ENCODE results near the gene CAB39L.

DNA sequence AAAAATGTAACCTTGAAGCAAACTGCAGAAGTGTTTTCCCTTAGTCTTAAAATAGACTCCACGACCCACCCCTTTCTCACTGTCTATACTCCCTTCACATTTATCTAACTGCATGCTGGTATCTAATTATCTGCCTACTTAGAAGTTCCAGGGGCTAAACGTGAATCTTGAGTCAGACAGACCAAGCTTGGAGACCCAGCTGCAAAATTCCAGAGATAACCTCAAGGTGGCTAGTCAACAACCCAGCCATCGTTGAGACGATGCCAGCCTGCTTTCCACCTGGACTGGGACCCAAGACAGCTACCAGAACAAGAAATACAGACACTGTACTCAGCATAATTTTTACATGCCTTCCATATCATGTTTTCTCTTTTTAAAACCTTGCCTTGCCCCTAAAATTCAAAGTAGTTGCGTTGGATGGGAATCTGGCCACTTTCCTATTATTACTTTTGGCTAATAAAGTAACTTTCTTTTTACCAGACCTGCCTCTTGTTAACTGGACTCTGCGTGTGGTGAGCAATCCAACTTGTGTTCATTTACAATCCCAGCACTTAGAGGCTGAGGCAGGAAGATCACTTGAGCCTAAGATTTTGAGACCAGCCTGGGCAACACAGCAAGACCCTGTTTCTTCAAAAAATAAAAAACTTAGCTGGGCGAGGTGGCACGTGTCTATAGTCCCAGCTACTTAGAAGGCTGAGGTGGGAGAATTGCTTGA, 113.9 kb downstream of the CAB39L start:
- TF ChIP-seq, protein P1, sequence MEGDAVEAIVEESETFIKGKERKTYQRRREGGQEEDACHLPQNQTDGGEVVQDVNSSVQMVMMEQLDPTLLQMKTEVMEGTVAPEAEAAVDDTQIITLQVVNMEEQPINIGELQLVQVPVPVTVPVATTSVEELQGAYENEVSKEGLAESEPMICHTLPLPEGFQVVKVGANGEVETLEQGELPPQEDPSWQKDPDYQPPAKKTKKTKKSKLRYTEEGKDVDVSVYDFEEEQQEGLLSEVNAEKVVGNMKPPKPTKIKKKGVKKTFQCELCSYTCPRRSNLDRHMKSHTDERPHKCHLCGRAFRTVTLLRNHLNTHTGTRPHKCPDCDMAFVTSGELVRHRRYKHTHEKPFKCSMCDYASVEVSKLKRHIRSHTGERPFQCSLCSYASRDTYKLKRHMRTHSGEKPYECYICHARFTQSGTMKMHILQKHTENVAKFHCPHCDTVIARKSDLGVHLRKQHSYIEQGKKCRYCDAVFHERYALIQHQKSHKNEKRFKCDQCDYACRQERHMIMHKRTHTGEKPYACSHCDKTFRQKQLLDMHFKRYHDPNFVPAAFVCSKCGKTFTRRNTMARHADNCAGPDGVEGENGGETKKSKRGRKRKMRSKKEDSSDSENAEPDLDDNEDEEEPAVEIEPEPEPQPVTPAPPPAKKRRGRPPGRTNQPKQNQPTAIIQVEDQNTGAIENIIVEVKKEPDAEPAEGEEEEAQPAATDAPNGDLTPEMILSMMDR (IDR thresholded peaks at IDR 0.05; ENCODE audit: low read depth, low read length): no peak
- TF ChIP-seq EZH2phosphoT487 (IDR thresholded peaks at IDR 0.05; ENCODE audit: low read depth): no peak

All from OCI-LY3 (cell line).